Mesenchymal stem cell (in vitro differentiated cells and primary cell): ENCODE data around the gene CHD3.

Source experiments
- DNase-seq: peaks from one replicate; pipeline ENCODE4 v3.0.0-alpha.2; 2013
- H2AFZ ChIP-seq: one replicate; pipeline ENCODE4 v1.6.1; 2013; ENCODE audit warnings: low read depth, mild to moderate bottlenecking, control low read depth, inconsistent platforms, low read length, moderate library complexity
- H2AK5ac ChIP-seq: 2 replicates; pipeline ENCODE4 v1.6.1; 2013; ENCODE audit warnings: low read length, moderate library complexity, mild to moderate bottlenecking, inconsistent platforms; ENCODE audit not compliant: severe bottlenecking
- H2BK120ac ChIP-seq: one replicate; pipeline ENCODE4 v1.6.1; 2013; ENCODE audit warnings: low read depth, mild to moderate bottlenecking, inconsistent platforms, low read length, moderate library complexity
- H2BK12ac ChIP-seq, 2 experiments: one replicate each; pipeline ENCODE4 v1.6.1; 2013; ENCODE audit warnings: inconsistent platforms in 2 of 2, low read length in 2 of 2, mild to moderate bottlenecking in 2 of 2, moderate library complexity in 2 of 2, control low read depth in 1 of 2
- H2BK15ac ChIP-seq: one replicate; pipeline ENCODE4 v1.6.1; 2013; ENCODE audit warnings: mild to moderate bottlenecking, low read depth, inconsistent platforms; ENCODE audit not compliant: poor library complexity, severe bottlenecking
- H2BK5ac ChIP-seq: 2 replicates; pipeline ENCODE4 v1.6.1; 2013; ENCODE audit warnings: low read depth, mild to moderate bottlenecking, low read length, control low read depth, inconsistent platforms; ENCODE audit not compliant: poor library complexity, severe bottlenecking
- H3K14ac ChIP-seq, 2 experiments: one replicate each; pipeline ENCODE4 v1.6.1; 2013; ENCODE audit warnings: inconsistent platforms in 2 of 2, low read length in 2 of 2, control low read depth in 1 of 2, mild to moderate bottlenecking in 1 of 2, moderate library complexity in 1 of 2
- H3K18ac ChIP-seq, 2 experiments: one replicate each; pipeline ENCODE4 v1.6.1; 2013; ENCODE audit warnings: inconsistent platforms in 2 of 2, low read length in 2 of 2, control low read depth in 1 of 2, low read depth in 1 of 2, mild to moderate bottlenecking in 1 of 2
- H3K23ac ChIP-seq, 2 experiments: one replicate each; pipeline ENCODE4 v1.6.1; 2013; ENCODE audit warnings: inconsistent platforms in 2 of 2, low read length in 2 of 2, mild to moderate bottlenecking in 2 of 2, moderate library complexity in 2 of 2, control low read depth in 1 of 2
- H3K27ac ChIP-seq: 2 replicates; pipeline ENCODE4 v1.5.1; 2013; ENCODE audit warnings: mild to moderate bottlenecking, moderate library complexity, low read length, control low read depth, inconsistent platforms; ENCODE audit not compliant: poor library complexity, severe bottlenecking
- H3K27me3 ChIP-seq, 2 experiments: 2 replicates each; pipeline versions ENCODE4 v1.6.1 to v1.7.0; 2013; ENCODE audit warnings: low read length in 2 of 2, mild to moderate bottlenecking in 2 of 2, moderate library complexity in 2 of 2, control low read depth in 1 of 2, inconsistent platforms in 1 of 2; ENCODE audit not compliant: control insufficient read depth in 1 of 2, insufficient read depth in 1 of 2
- H3K36me3 ChIP-seq, 2 experiments: 2 replicates each; pipeline versions ENCODE4 v1.6.1 to v1.7.0; 2013; ENCODE audit warnings: low read length in 2 of 2, control low read depth in 1 of 2, inconsistent platforms in 1 of 2, low read depth in 1 of 2, mild to moderate bottlenecking in 1 of 2; ENCODE audit not compliant: insufficient read depth in 2 of 2, control insufficient read depth in 1 of 2
- H3K4ac ChIP-seq, 2 experiments: one replicate each; pipeline ENCODE4 v1.6.1; 2013; ENCODE audit warnings: inconsistent platforms in 2 of 2, low read length in 2 of 2, mild to moderate bottlenecking in 2 of 2, moderate library complexity in 2 of 2, control low read depth in 1 of 2, low read depth in 1 of 2
- H3K4me1 ChIP-seq: 2 replicates; pipeline ENCODE4 v1.6.1; 2013; ENCODE audit warnings: low read depth, low read length, control low read depth; ENCODE audit not compliant: control insufficient read depth, insufficient read depth
- H3K4me2 ChIP-seq: 2 replicates; pipeline ENCODE4 v1.6.1; 2013; ENCODE audit warnings: low read length, mild to moderate bottlenecking, inconsistent platforms; ENCODE audit not compliant: poor library complexity, severe bottlenecking
- H3K4me3 ChIP-seq, 2 experiments: 2 replicates each; pipeline versions ENCODE4 v1.5.1 to v1.7.0; 2013; ENCODE audit warnings: low read length in 2 of 2, mild to moderate bottlenecking in 2 of 2, control low read depth in 1 of 2, low read depth in 1 of 2; ENCODE audit not compliant: insufficient read depth in 1 of 2
- H3K79me1 ChIP-seq: replicated peaks from 2 replicates; pipeline ENCODE4 v1.6.1; 2013; ENCODE audit warnings: mild to moderate bottlenecking, control low read depth, low read length, inconsistent platforms; ENCODE audit not compliant: poor library complexity, severe bottlenecking
- H3K9ac ChIP-seq: 2 replicates; pipeline ENCODE4 v1.7.0; 2013; ENCODE audit warnings: mild to moderate bottlenecking, low read length, moderate library complexity
- H3K9me3 ChIP-seq: 2 replicates; pipeline ENCODE4 v1.7.0; 2013; ENCODE audit warnings: mild to moderate bottlenecking, low read length; ENCODE audit not compliant: control insufficient read depth
- H4K8ac ChIP-seq: one replicate; pipeline ENCODE4 v1.6.1; 2013; ENCODE audit warnings: inconsistent platforms, mild to moderate bottlenecking, low read length, moderate library complexity
- H4K91ac ChIP-seq: one replicate; pipeline ENCODE4 v1.6.1; 2013; ENCODE audit warnings: mild to moderate bottlenecking, low read length, inconsistent platforms
- WGBS: methylation state at CpG from one replicate; pipeline ENCODE4 v1.1.7; 2013; ENCODE audit warnings: mixed read lengths; 5-methylcytosine and 5-hydroxymethylcytosine counted together

CHD3 gene

DNA sequence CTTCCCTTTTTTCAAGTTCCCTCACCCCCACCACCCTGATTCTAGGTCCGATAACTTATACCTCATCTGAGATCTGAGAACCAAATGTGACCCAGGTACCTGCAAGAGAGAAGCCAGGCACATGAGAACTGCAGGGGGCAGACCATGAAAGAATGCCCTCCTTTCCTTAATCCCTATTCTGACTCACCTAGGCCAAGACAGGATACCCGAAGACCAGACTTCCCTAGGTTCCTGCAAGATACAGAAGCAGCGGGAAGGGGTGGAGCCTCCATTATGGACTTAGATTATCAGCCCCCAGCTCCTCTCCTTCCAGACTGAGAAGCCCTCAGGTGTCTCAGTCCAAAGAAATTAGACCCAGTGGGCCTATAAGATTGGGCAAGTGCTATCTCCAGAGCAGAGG is 39.0 kb downstream of the CHD3 start:
- Histone ChIP-seq H3K27me3 (no peaks in the 10 kb centered on the region), H2AK5ac (no peak overlapping the region), H3K18ac (no peak overlapping the region), H4K91ac (no peak overlapping the region), H3K36me3 (peaks cover 0 to 16% of the 10 kb centered on the region in 2 experiments), H3K23ac (no peak overlapping the region), H3K79me1 (peaks cover 17% of the 10 kb centered on the region), H3K9ac (no peak overlapping the region), H3K4me2 (no peak overlapping the region), H3K4me1 (peaks cover 21% of the 10 kb centered on the region), H3K4me3 (no peak overlapping the region), H2BK15ac (no peak overlapping the region), H3K4ac (no peak overlapping the region), H3K9me3 (no peaks in the 10 kb centered on the region), H2BK120ac (no peak overlapping the region), H2BK12ac (no peak overlapping the region), H2BK5ac (no peak overlapping the region), H3K27ac (no peak overlapping the region), H2AFZ (no peak overlapping the region), H3K14ac (no peak overlapping the region), H4K8ac (no peak overlapping the region)
- WGBS, result 78% methylated on average over 3 of the region's 3 CpGs
- DNase-seq, result no peak

DNA sequence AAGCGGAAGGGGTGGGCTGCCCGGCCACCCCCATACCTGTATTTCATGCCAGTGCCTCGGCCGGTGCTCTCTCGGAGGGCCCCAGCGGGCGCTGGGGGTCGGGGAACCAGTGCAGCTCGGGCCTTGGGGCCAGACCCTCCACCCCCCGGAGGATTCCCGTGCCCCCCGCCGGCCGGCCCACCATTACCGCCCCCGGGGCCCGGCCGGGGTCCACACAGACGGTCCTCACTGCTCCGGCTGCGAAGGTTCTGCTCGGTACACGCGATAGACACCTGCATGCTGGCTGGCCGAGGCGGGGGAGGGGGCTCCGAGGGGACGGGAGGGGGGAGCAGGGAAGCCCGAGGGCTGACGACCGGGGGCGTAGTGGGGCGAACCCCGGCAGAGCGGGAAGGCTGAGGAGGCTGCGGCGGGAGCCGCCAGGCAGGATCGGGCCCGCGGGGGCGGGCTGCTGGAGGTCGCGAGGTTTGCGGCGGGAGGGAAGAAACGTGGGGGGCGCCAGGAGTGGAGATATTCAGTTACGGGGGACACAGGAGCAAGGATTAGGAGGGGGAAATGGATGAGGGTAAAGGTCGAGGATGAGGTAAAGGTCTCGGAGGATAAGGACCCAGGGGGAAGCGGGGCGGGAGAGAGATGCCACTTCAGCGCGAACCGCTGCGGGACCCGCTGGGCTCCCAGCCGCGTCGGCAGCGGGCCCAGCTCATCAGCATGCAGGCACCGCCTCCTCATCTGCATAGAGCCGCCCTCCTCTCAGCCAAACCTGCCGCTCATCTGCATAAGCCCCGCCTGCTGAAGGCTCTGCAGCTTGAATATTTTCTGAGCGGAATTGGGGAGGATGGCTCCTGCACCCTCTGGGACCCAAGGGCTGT is 40.8 kb downstream of the CHD3 start, which contains the start of gene KCNAB3:
TSS of gene KCNAB3 (minus strand) at position 699 of the 866 bp plus-strand sequence. CDS start at position 278, 421 bp downstream.
- Histone ChIP-seq H3K36me3 (peaks cover 4 to 16% of the 10 kb centered on the region in 2 experiments), H3K4me1 (peaks cover 21% of the 10 kb centered on the region), H2BK5ac (no peak within 1 kb of the TSS), H2AFZ (no peak within 1 kb of the TSS), H2AK5ac (no peak within 1 kb of the TSS), H4K8ac (peak within 1 kb of the TSS; percentile 27), H3K79me1 (peaks cover 28% of the 10 kb centered on the region), H3K27me3 (no peaks in the 10 kb centered on the region), H3K14ac (no peak within 1 kb of the TSS), H3K9me3 (no peaks in the 10 kb centered on the region), H3K4ac (no peak within 1 kb of the TSS), H3K27ac (no peak within 1 kb of the TSS), H3K9ac (peak within 1 kb of the TSS; percentile 87), H2BK120ac (no peak within 1 kb of the TSS), H3K4me2 (peak within 1 kb of the TSS; percentile 80), H4K91ac (no peak within 1 kb of the TSS), H3K18ac (no peak within 1 kb of the TSS), H3K4me3 (peak within 1 kb of the TSS; percentile 37 to 83), H3K23ac (no peak within 1 kb of the TSS), H2BK12ac (no peak within 1 kb of the TSS), H2BK15ac (peak within 1 kb of the TSS; percentile 4)
- WGBS, result 33% methylated on average over 62 of the region's 67 CpGs
- DNase-seq, result peak; percentile 67

DNA sequence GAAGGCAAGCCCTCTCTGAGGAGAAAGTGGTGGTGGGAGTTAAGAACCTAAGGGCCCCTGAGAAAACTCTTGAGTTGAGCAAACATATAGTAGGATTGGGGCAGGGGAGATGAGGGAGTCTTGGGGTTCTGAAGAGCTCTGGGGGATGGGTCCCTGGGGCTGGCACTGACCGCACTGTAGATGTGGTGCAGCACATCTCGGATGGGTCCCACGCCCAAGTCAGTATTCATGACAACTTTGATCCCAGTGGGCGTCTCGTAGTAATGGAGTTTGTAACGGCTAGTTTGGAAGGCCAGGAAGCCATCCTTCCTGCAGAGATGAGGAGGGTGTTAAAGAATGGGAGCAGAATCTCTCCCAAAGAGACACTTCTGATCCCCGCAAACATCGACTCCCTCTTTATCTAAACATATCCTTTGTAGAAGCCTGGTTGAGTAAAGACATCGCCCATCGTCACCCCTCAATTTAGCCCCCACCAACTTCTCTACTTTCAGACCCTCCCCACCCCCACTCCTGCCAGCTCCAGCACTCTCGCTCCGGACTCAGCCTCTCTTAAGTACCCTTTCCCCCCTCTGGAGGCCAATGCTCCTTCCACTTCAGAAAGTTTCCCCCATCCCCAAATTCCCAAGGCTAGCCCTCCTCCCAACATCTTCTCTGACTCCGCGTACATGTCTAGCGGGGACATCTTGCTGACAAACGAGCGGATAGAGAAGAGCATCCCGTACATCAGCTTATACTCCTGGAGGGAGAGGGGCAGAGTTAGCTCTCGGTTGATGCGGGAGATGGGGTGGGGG is 42.4 kb downstream of the CHD3 start:
- peak overlapping the region; percentile 68 to 75 for H3K4ac ChIP-seq
- H4K8ac ChIP-seq, result peak overlapping the region; percentile 85
- WGBS, result 45% methylated on average over 20 of the region's 20 CpGs
- peak overlapping the region; percentile 59 for H4K91ac ChIP-seq
- H3K9me3 ChIP-seq, result no peaks in the 10 kb centered on the region
- H2BK5ac ChIP-seq, result no peak overlapping the region
- H2BK120ac ChIP-seq, result no peak overlapping the region
- no peak overlapping the region for H3K27ac ChIP-seq
- H2AFZ ChIP-seq, result peak overlapping the region; percentile 88
- H3K14ac ChIP-seq, result peak overlapping the region in 1 of 2 experiments; percentile 31
- no peak overlapping the region for H2BK12ac ChIP-seq
- H2AK5ac ChIP-seq, result no peak overlapping the region
- H3K23ac ChIP-seq, result no peak overlapping the region
- H3K4me1 ChIP-seq, result peaks cover 21% of the 10 kb centered on the region
- H3K18ac ChIP-seq, result peak overlapping the region in 1 of 2 experiments; percentile 92
- peak overlapping the region; percentile 83 to 91 for H3K4me3 ChIP-seq
- no peak for DNase-seq
- H3K4me2 ChIP-seq, result peak overlapping the region; percentile 85
- H3K9ac ChIP-seq, result peak overlapping the region; percentile 87
- H2BK15ac ChIP-seq, result no peak overlapping the region
- H3K79me1 ChIP-seq, result peaks cover 33% of the 10 kb centered on the region
- no peaks in the 10 kb centered on the region for H3K27me3 ChIP-seq
- peaks cover 18 to 19% of the 10 kb centered on the region in 2 experiments for H3K36me3 ChIP-seq
